GM21576 (cell line): ENCODE measurements around the gene HLA-E.

ENCODE experiments used
- ATAC-seq: cut with Tn5 transposase; IDR thresholded peaks from one replicate; pipeline ENCODE4 v1.9.1; 2021; ENCODE audit warnings: mild to moderate bottlenecking, moderate library complexity; ENCODE audit not compliant: unreplicated experiment

Gene HLA-E

GRCh38 chr6:30533460-30534294, 44.4 kb downstream of the HLA-E start:
- ATAC-seq, result no peak

DNA sequence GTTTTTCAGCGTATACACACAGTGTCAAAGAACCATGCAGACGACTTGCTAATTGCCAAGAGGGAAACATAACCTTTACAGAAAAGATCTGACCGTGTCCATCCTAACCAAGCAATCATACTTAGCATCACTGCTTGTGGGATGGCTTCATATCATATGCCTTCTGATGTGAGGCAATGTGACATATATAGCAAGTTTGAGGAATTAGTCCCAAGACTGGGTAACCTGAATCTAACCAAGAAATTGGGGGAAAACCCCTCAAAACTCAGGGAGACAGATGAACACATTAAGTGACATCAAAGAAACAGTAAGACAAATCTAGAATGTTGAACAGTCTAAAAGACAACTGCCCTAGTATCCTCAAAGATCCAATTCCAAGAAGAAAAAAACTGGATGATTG, 48.6 kb downstream of the HLA-E start:
- no peak for ATAC-seq

DNA sequence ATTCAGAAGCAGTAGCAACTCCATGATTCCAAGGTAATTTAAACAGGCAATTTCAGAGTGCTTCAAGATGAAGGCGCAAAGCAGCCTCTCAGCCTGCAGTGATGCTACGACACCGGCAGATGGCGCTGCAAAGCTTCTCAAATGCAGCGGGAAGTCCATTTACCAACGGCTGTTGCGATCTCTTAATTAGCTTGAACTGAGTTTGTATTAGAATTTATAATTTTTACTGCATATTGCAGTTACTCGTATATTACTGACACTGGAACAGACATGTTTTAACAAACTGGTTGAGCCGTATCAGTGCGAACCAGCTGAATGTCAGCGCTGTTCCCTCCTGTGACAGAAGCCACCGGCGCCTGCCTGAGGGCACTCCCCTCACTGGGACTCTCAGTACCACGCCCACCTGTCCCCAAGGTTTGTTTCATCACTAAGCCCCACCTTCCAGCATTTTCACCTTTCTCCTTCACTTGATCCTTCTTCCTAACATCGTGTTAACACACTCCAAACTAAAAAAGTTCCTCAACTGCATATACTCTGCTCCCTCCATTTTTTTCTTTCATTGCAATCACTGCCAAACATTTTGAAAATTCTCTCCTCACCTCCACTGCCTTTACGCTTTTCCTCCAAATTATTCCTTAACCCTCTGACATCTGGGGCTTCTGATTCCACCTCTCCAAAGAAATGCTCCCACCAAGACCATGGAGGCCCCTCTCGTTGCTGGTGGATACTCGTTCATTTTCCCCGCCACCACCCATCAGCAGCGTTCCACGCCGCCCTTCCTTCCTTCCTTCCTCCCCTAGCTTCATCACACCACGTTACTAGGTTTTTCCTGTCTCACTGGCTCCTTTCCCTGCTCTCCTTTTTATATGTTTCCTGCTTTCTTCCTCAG, 52.5 kb downstream of the HLA-E start:
- ATAC-seq, result peak; percentile 49

GRCh38 chr6:30542404-30542725, 53.1 kb downstream of the HLA-E start:
- no peak for ATAC-seq

DNA sequence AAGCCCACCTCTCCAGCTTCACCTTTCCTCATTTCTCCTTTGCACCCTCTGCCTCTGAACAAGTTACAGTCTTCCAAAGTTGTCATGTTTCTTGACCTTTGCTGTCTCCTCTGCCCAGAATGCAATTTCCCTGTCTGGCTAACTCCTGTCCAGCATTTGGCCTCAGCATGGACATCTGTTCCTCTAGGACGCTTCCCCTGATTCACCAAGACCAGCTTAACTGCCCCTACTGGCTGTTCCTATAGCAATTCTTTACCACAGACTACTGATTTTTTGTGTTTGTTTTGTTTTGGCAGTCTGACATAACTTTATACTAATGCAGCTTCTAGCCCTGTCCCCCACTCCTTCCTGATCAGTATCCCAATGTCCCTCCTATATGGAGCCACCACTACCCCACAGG, 53.6 kb downstream of the HLA-E start:
- no peak for ATAC-seq
